MCF 10A (cell line): ENCODE results near the gene SCGB2B2. TPM values are rescaled to one million over a fixed set of nuclear protein-coding genes. Genes with fewer than 3 reads are reported as not detected.

Experiments
- BruUV-seq: library from RNA; stranded (reverse); fragments of 400-500 nt; replicated peaks from 2 replicates; lab custom pipeline; 2021; lab: Mats Ljungman, UMichigan
- CTCF ChIA-PET: fragments of 300-600 bp; sonication (Branson Sonifier 250); formaldehyde crosslinking; extraction: SDS; loops from one replicate; lab custom pipeline; 2021; ENCODE audit warnings: antibody characterized with exemption, inconsistent platforms; lab: Yijun Ruan, JAX
- POLR2A ChIA-PET: fragments of 300-600, 350-650 bp; sonication (Branson Sonifier 250); formaldehyde crosslinking; extraction: SDS; loops from one replicate; lab custom pipeline; 2020; ENCODE audit warnings: antibody characterized with exemption, inconsistent platforms; lab: Yijun Ruan, JAX
- DNase-seq: peaks from one replicate; pipeline ENCODE4 v3.0.0-alpha.2; 2018; ENCODE audit not compliant: unreplicated experiment
- H3K27ac Mint-ChIP-seq: one replicate; pipeline ENCODE4 v1.8.0; 2022; ENCODE audit warnings: mild to moderate bottlenecking, low read depth, mixed read lengths; ENCODE audit not compliant: unreplicated experiment
- H3K27me3 Mint-ChIP-seq: one replicate; pipeline ENCODE4 v1.8.0; 2022; ENCODE audit warnings: mixed read lengths; ENCODE audit not compliant: insufficient read depth, unreplicated experiment
- H3K36me3 Mint-ChIP-seq: one replicate; pipeline ENCODE4 v1.8.0; 2022; ENCODE audit warnings: mild to moderate bottlenecking, moderate library complexity, mixed read lengths; ENCODE audit not compliant: insufficient read depth, unreplicated experiment
- H3K4me1 Mint-ChIP-seq: one replicate; pipeline ENCODE4 v1.8.0; 2022; ENCODE audit warnings: mixed read lengths; ENCODE audit not compliant: insufficient read depth, unreplicated experiment
- H3K4me3 Mint-ChIP-seq: one replicate; pipeline ENCODE4 v1.8.0; 2022; ENCODE audit warnings: mild to moderate bottlenecking, moderate library complexity, mixed read lengths; ENCODE audit not compliant: unreplicated experiment
- H3K9me3 Mint-ChIP-seq: one replicate; pipeline ENCODE4 v1.8.0; 2022; ENCODE audit warnings: mixed read lengths; ENCODE audit not compliant: unreplicated experiment
- intact Hi-C: fragments of 100-400 bp; cut with micrococcal nuclease; formaldehyde crosslinking; loops from 2 replicates; pipeline ENCODE4 v1.14.1; 2022
- total RNA-seq: library from RNA; stranded (reverse); gene quantifications from 2 replicates; pipeline ENCODE4 v1.2.3, GENCODE V29; 2022
- TF ChIP-seq, protein P1 (sequence below): fragments of 200-600 bp; IDR thresholded peaks from one replicate; pipeline ENCODE4 v1.8.0; 2022; ENCODE audit warnings: antibody characterized with exemption, mild to moderate bottlenecking; ENCODE audit not compliant: unreplicated experiment

SCGB2B2 gene
- total RNA-seq, 1 experiment from 2014 or later: not detected

DNA sequence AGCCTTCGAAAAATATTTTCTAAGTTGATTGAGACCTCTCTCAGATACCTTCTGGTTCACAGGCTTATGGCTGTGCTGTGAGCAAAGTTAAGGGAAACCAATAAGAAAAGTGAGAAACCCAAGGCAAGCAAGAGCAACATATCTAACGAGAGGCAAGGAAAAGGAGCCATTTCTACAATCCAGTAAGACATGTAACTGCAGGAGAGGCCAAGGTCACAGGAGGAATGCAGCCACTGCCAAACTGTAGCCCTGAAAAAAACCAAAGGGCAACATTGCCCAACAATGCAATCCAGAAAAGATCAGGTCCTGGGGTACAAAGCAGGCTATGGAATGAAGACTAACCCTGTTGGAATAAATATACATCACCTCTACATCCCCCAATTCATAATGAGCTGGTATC, 21.3 kb downstream of the SCGB2B2 start:
- DNase-seq: no peak
- no peak overlapping the region for H3K27ac Mint-ChIP-seq
- no peaks in the 10 kb centered on the region for H3K4me1 Mint-ChIP-seq
- H3K9me3 Mint-ChIP-seq: peaks cover 23% of the 10 kb centered on the region
- no peak overlapping the region for H3K4me3 Mint-ChIP-seq
- H3K36me3 Mint-ChIP-seq: peaks cover 7% of the 10 kb centered on the region
- ChIA-PET CTCF (no interaction called here), POLR2A (no interaction called here)
- intact Hi-C loops: no loop called here
- TF ChIP-seq, protein P1, sequence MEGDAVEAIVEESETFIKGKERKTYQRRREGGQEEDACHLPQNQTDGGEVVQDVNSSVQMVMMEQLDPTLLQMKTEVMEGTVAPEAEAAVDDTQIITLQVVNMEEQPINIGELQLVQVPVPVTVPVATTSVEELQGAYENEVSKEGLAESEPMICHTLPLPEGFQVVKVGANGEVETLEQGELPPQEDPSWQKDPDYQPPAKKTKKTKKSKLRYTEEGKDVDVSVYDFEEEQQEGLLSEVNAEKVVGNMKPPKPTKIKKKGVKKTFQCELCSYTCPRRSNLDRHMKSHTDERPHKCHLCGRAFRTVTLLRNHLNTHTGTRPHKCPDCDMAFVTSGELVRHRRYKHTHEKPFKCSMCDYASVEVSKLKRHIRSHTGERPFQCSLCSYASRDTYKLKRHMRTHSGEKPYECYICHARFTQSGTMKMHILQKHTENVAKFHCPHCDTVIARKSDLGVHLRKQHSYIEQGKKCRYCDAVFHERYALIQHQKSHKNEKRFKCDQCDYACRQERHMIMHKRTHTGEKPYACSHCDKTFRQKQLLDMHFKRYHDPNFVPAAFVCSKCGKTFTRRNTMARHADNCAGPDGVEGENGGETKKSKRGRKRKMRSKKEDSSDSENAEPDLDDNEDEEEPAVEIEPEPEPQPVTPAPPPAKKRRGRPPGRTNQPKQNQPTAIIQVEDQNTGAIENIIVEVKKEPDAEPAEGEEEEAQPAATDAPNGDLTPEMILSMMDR: no peak
- H3K27me3 Mint-ChIP-seq: no peaks in the 10 kb centered on the region
- no TSS peak for BruUV-seq

DNA sequence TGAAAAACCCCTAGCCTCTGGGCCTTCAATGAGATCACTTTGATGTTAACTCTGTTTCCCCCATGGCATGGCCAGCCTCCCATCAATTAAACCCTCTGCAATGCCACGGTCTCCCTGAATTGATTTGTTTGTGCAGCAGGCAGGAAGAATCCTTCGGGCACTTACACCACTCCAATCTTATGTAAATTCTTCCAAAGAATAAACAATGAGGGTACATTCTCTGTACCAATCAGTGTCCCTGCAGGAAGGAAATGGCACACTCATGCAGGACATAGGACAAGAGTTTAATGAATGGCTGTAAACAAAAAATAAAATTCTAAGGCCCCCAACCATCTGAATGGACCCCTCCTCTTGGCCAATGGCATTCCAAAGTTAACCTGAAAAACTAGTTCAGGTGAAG, 22.2 kb downstream of the SCGB2B2 start:
- no peaks in the 10 kb centered on the region for H3K4me1 Mint-ChIP-seq
- H3K9me3 Mint-ChIP-seq: peaks cover 23% of the 10 kb centered on the region
- no peak for DNase-seq
- TF ChIP-seq, protein P1: no peak
- intact Hi-C loops: no loop called here
- no peaks in the 10 kb centered on the region for H3K27me3 Mint-ChIP-seq
- BruUV-seq: no TSS peak
- H3K36me3 Mint-ChIP-seq: peaks cover 7% of the 10 kb centered on the region
- H3K4me3 Mint-ChIP-seq: no peak overlapping the region
- H3K27ac Mint-ChIP-seq: no peak overlapping the region
- POLR2A ChIA-PET: no interaction called here
- CTCF ChIA-PET: no interaction called here

DNA sequence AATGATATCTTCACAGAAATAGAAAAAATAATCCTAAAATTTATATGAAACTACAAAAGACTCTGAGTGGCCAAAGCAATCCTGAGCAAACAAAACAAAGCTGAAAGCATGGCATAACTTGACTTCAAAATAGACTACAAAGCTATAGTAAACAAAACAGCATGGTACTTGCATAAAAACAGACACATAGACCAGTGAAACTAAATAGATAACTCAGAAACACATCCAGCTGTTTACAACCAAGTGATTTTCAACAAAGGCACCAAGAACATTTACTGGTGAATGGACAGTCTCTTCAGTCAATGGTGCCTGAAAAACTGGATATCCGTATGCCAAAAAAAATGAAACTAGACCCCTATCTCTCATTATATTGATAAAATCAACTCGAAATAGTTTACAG, 25.2 kb downstream of the SCGB2B2 start:
- H3K4me3 Mint-ChIP-seq: no peak overlapping the region
- no TSS peak for BruUV-seq
- TF ChIP-seq, protein P1: no peak
- CTCF ChIA-PET: interaction anchor here (0.7 kb wide), 1 partner anchor 393 kb away, joined by 3 read pairs; no protein-coding TSS in a partner anchor
- no peak for DNase-seq
- H3K36me3 Mint-ChIP-seq: peaks cover 4% of the 10 kb centered on the region
- peaks cover 23% of the 10 kb centered on the region for H3K9me3 Mint-ChIP-seq
- POLR2A ChIA-PET: no interaction called here
- no peaks in the 10 kb centered on the region for H3K27me3 Mint-ChIP-seq
- no peak overlapping the region for H3K27ac Mint-ChIP-seq
- H3K4me1 Mint-ChIP-seq: no peaks in the 10 kb centered on the region
- intact Hi-C loops: no loop called here

DNA sequence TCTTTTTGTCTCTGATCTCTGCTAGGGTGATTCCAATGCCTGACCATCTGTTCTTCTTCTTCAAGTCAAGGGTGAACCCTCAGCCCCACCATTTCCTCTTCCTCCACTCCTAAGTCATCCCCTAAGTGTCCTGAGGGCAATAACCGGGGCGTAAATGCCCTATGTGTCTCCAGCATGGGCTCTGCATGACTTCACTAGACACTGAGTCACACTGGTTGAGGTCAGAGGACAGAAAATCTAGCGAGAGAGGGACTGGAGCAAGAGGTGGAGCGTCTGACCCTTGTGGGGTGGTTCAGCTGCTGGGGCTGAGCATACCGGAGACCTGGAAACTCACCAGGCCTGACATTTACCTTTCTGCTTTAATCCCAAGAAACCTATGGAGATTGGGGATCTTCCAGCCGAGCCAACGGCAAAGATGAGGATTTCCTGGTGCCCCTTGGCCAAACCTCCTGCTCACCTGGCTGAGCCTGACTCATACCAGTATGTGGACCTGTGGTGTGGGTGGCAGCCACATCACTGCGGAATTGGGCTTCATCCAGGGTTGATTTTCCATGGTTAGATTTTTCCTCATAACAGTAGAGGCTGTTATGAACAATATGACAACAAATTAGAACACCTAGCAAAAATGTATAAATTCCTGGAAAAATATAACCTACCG, 26.9 kb downstream of the SCGB2B2 start:
- TF ChIP-seq, protein P1: no peak
- POLR2A ChIA-PET: no interaction called here
- DNase-seq: no peak
- Mint-ChIP-seq H3K27ac (no peak overlapping the region), H3K4me3 (no peak overlapping the region), H3K36me3 (peaks cover 4% of the 10 kb centered on the region), H3K9me3 (peaks cover 23% of the 10 kb centered on the region), H3K27me3 (no peaks in the 10 kb centered on the region), H3K4me1 (no peaks in the 10 kb centered on the region)
- CTCF ChIA-PET: no interaction called here
- no TSS peak for BruUV-seq
- intact Hi-C loops: no loop called here
